GM08714 (cell line): Measurements from ENCODE around the gene ANLN.
"Not testable (repeated sequence)": the region's sequence is repeated elsewhere in the genome, so short reads cannot be mapped to it uniquely, and the experiment has no call there.

Source experiments
- H3K4me3 ChIP-seq: fragments of 200-500 bp; sonication (Bioruptor generic); 2 replicates; pipeline ENCODE4 v1.5.1; 2014; ENCODE audit warnings: mild to moderate bottlenecking, low read length, inconsistent platforms
- ZNF274 ChIP-seq: IDR thresholded peaks from 2 replicates; pipeline ENCODE4 v1.6.1; 2012; ENCODE audit warnings: mild to moderate bottlenecking, low read depth, low read length

Gene ANLN

DNA sequence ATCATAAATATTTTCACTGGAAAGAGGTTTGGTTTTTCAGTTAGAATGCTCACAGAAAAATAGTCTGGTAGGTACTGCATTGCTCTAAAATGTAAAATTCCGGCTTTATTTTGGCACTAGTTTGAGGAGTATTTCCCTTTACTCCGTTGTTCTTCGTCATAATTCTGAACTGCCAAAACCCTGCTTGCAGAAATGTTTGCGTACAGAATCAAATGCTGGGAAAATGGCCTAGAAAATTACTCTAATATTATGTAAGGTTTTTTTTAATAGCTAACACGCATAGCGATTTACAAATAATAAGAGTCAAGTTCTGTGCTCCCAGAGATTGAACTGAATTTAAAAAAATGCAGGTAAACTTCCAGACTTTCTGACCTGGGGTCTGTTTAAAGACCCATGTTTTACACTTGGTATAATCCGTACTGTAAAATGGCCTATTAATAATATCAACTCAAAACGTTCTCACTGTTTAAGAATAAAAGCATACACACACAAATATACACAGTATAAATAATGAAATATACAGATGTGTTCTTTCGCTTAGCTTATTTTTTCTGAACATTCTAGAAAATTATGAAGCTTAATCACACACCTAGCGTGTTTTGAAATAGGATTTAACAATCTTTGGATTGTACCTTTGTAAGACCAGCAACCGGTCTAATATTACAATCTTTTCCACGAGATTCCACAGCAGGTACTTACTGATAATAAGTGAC, 23.5 kb upstream of the ANLN start:
- H3K4me3 ChIP-seq, result peak overlapping the region; percentile 68
- TF ChIP-seq ZNF274, result no peak

DNA sequence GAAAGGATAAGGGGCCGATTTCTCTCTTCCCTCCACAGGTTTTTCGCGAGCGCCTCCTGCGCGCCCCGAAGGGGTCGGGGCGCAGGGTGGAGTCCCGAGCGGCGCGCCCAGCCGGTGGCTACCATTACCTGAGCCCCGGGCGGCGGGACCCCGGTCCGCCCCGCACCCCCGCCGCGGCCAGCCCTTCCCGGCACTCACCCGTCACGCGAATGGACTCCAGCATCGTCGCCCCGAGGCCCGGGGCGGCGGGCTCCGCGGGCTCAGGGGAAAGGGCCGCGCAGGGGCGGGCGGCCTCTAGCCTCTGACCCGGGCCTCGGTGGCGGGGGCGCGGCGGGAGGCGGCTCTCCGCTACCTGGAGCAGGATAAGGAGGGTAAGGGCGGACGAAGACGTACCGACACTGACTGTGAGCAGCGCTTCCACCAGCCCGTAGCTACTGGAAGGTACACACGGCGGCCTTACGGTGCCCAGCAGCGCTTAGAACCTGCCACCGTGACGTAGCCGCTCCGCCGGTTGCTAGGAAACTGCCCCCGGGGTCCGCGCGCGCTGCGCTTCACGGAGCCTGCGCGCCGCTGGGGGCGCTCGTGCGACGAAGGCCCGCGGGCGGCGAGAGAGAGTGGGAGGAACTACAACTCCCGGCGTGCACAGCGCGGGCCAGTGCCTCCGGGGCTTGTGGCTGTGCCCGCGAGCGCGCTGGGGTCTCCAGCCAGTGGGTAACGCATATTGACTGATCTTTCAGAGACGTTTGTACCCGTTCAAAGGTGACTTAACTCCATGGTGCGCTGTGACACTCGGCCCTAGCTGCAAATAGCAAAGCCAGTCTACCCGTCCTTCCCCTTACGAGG, 22.7 kb upstream of the ANLN start:
- peak overlapping the region; percentile 73 for H3K4me3 ChIP-seq
- TF ChIP-seq ZNF274, result no peak

DNA sequence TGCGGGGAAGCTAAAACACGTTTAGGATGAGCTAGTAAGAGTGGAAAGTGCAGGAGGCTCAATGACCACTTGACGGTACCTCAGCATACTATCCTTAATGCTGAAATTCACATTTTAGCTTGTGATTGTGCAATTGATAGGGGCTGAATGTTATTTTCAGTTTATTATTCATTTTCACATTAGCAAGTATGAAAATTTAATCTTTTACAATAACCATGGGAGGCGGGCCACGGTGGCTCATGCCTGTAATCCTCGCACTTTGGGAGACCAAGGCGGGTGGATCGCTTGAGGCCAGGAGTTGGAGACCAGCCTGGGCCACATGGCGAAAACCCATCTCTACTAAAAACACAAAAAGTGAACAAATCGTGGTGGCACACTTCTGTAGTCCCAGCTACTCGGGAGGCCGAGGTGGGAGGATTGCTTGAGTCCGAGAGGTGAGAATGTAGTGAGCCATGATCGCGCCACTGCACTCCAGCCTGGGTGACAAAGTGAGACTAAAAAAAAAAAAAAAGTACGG, 22.0 kb upstream of the ANLN start:
- TF ChIP-seq ZNF274, result no peak
- H3K4me3 ChIP-seq, result peak overlapping the region; percentile 73

GRCh38 chr7:36368496-36368895, 21.2 kb upstream of the ANLN start:
- H3K4me3 ChIP-seq, result no peak overlapping the region
- no peak for TF ChIP-seq ZNF274

- TF ChIP-seq ZNF274, result no peak
- no peak overlapping the region for H3K4me3 ChIP-seq
These were observed 20.5 kb upstream of the ANLN start for GRCh38 chr7:36369171-36369570.

GRCh38 chr7:36370046-36370445, 19.6 kb upstream of the ANLN start:
- TF ChIP-seq ZNF274, result no peak
- no peak overlapping the region for H3K4me3 ChIP-seq

DNA sequence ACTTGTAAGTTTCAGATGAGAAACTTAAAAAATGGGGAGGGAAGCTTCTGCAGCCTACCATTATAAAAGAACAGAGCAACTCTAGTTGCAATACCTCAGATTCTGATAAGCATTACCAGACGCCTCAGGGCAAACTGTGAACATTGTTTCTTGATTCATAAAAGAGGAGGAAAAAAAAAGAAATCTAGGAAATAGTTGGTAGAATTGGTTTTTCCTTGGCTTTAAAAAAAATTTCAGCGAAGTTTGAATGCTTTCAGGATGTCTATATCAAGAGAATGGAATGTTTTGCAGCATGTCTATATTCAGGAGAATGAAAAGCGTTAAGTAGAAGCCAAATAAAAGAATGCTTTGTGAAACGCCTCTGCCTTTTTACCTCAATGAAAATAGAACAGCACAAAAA, 17.5 kb upstream of the ANLN start:
- TF ChIP-seq ZNF274, result no peak
- no peak overlapping the region for H3K4me3 ChIP-seq

DNA sequence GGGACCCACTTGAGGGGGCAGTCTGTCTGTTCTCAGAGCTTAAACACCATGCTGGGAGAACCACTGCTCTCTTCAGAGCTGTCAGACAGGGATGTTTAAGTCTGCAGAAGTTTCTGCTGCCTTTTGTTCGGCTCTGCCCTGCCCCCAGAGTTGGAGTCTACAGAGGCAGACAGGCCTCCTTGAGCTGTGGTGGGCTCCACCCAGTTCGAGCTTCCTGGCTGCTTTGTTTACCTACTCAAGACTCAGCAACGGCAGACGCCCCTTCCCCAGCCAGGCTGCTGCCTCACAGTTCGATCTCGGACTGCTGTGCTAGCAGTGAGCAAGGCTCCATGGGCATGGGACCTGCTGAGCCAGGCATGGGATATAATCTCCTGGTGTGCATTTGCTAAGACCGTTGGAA, 11.1 kb upstream of the ANLN start:
- not testable (repeated sequence) for H3K4me3 ChIP-seq

DNA sequence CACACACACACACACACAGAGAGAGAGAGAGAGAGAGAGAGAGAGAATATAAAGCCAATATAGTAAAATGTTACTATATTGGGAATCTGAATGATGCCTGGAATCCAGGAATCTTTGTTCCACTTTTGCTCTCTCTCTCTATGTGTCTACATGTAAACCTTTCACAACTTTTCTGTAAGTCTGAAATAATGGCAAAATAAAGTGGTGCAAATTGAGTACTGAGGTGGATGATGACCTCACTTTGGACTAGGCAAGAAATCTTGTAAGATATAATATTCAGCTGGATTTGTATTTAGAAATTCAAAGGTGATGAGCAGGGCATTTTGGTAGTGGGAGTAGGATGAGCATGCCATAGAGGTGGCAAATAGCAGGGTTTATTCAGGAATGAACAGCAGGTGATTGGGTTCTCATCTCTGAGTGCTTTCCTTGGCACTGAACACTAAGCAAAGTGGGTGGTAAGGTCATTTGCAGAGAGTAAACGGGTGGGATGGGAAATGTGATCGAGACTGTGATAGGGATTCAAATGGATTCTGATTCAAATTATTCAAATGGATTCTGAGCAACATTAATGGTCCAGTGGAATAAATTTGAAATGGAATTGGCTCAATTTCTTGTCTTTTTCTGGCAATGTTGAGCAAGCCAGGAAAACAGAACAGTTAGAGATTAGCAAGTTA, 9.7 kb upstream of the ANLN start:
- TF ChIP-seq ZNF274, result no peak

DNA sequence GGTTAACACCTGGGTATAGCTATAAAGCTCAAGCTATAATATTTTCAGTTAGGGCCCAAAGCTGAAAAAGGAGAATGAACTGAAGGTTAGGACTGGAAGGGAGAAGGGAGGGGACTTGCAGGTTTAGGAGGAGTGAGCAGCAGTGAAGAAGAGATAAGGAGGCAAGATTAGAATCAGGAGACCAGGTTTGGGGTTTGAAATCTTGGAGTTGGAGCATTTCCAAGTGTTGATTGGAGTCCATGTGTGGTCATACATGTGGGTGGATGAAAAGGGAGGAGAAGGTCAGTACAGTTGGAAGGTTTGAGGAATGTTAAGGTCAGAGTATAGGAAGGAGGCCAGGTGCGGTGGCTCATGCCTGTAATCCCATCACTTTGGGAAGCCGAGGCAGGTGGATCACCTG, 8.6 kb upstream of the ANLN start:
- TF ChIP-seq ZNF274, result no peak

More for the DNA sequence above, 9.7 kb upstream of the ANLN start:
- H3K4me3 ChIP-seq, result no peak overlapping the region

GRCh38 chr7:36383284-36383683, 6.4 kb upstream of the ANLN start:
- not testable (repeated sequence) for H3K4me3 ChIP-seq

More for the DNA sequence above, 8.6 kb upstream of the ANLN start:
- H3K4me3 ChIP-seq, result no peak overlapping the region

DNA sequence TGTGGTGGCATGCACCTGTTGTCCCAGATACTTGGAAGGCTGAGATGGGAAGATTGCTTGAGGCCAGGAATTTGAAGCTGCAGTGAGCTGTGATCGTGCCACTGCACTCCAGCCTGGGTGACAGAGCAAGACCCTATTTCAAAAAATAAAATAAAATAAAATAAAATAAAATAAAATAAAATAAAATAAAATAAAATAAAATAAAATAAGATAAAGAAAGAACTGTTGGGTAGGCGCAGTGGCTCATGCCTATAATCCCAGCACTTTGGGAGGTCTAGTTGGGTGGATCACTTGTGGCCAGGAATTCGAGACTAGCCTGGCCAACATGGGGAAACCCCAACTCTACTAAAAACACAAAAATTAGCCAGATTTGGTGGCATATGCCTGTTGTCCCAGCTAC, 4.0 kb upstream of the ANLN start:
- H3K4me3 ChIP-seq, result not testable (repeated sequence)

DNA sequence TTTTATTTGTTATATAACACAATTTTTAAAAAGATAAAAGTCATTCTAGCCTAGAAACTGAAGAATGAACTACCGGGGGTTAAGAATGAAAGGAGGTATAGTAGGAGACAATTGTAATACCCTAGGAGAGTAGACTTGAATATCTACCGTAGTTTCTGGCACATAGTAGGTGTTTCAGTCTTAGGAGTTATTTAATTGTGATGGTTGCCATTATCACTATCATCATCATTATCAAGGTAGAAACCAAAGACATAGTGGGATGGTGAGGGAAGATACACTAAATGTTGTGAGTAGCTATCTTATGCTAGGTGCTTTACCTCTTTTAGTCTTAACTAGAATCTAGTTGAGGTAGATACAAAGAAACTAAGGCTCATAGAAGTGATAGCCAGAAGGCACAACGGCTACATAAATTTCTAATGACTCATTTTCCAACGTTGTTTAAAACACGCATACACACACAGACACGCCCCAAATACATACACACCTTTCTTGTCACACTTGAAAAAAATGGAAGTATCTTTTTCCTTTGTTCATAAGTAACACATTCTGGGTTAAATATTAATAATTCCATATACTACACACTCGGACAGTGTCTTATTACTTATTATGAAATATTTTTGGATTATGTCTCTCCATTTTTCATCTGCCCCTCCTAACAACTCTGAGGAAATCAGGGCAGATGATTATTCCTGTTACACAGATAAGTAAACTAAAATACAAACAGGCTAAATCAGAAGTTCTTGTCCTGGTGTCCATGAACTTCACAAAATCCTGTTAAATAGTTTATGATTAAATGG, 2.0 kb upstream of the ANLN start:
- TF ChIP-seq ZNF274, result no peak
- no peak overlapping the region for H3K4me3 ChIP-seq

DNA sequence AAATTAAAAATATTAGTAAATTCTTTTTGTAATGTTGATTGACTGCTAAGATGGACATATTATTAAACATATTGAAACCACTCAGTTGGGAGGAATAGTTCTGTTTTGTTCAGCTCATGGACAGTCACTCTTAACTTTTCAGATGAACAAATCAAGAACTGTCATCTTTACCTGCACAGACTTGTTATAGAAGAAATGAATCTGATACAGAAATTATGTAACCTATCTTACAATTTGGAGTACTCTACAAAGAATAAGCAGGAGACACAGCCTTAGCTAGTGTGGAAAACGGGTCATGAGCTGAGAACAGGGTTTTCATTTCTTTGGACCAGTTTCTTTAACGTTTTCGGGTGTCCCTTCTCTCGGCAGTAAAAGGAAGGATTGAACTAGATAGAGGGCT, 1.2 kb upstream of the ANLN start:
- H3K4me3 ChIP-seq, result no peak overlapping the region
- TF ChIP-seq ZNF274, result no peak
